Hepatocyte (in vitro differentiated cells): ENCODE results near the gene ENDOU.

Experiments
- EZH2 ChIP-seq: fragments of 200-600 bp; sonication (generic); IDR thresholded peaks from 2 replicates; pipeline ENCODE4 v1.6.1; 2016; ENCODE audit warnings: antibody characterized with exemption, mild to moderate bottlenecking, borderline replicate concordance
- EZH2phosphoT487 ChIP-seq: fragments of 200-600 bp; sonication (generic); IDR thresholded peaks from one replicate; pipeline ENCODE4 v1.6.1; 2018; ENCODE audit warnings: antibody characterized with exemption, mild to moderate bottlenecking, low read depth, moderate library complexity; ENCODE audit not compliant: unreplicated experiment, severe bottlenecking

- TF ChIP-seq EZH2 (no peak), EZH2phosphoT487 (no peak)
These were observed 38.5 kb downstream of the ENDOU start for GRCh38 chr12:47686645-47687240.
